Measurements from ENCODE around the gene BACH2. TPM values are rescaled to one million over a fixed set of nuclear protein-coding genes. Genes with fewer than 3 reads are reported as not detected.
"Not testable (repeated sequence)": the region's sequence is repeated elsewhere in the genome, so short reads cannot be mapped to it uniquely, and the experiment has no call there.

The BACH2 gene
- total RNA-seq, 5 donors from 2014 or later (not counting 1 experiment from before 2014, with no cell fraction given) = 81.9 to 196 (median 96.7) TPM

GRCh38 chr6:90038961-90039653 is 257.5 kb downstream of the BACH2 start:
- Histone ChIP-seq H3K27me3 (replicated peaks in 1 of 2; ENCODE audit: control insufficient read depth in 2 of 2, extremely low read depth in 1 of 2, insufficient read depth in 2 of 2, low read length in 1 of 2) (no peaks in the 10 kb centered on the region), H3K27ac (ENCODE audit: low read length) (no peak overlapping the region), H3K4me1 (ENCODE audit: control insufficient read depth in 1 of 2, extremely low read depth in 1 of 2, insufficient read depth in 2 of 2, low read length in 2 of 2) (peaks cover under 1 to 24% of the 10 kb centered on the region in 2 experiments), H3K36me3 (ENCODE audit: control insufficient read depth in 2 of 2, extremely low read depth in 1 of 2, insufficient read depth in 1 of 2, low read length in 1 of 2) (peaks cover 0 to 5% of the 10 kb centered on the region in 2 donors), H3K4me3 (ENCODE audit: control insufficient read depth in 1 of 2, extremely low read depth in 1 of 2, low read length in 1 of 2) (no peak overlapping the region), H3K9me3 (no peaks in the 10 kb centered on the region)
- Mint-ChIP-seq H3K9me3 (no peaks in the 10 kb centered on the region), H3K36me3 (peaks cover 19% of the 10 kb centered on the region), H3K4me1 (peaks cover 44 to 51% (median 45%) of the 10 kb centered on the region in 3 donors), H3K27ac (no peak overlapping the region), H3K4me3 (no peak overlapping the region), H3K27me3 (no peaks in the 10 kb centered on the region)
- ATAC-seq (replicated peaks in 1 of 4) (no peak), DNase-seq (no peak)
- CTCF ChIA-PET = no interaction called here
- 88% methylated on average over 5 of the region's 18 CpGs for WGBS (ENCODE audit: insufficient coverage)
- POLR2A ChIA-PET = no interaction called here

DNA sequence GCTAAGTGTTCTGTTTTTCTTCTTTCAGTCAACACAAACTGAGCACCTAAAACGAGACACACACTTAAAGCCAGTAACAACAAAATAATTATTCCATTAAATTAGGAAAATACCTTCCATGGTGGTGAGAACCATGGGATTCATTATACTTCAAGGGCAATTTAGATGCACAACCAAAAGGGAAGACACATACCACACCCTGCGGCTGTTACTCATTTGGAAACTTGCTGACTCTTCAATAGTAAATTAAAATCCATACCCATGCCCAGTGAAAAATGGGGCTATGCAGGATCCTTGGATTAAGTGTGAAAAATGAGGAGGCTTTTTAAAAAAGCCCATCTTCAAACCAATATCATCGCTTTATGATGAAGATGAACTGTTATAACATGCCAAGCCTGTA is 259.7 kb downstream of the BACH2 start:
- CTCF ChIA-PET = interaction anchor here in 1 of 2 donors (0.6 kb wide), 1 partner anchor 26 kb away, joined by 4 read pairs; no protein-coding TSS in a partner anchor
- H3K9me3 Mint-ChIP-seq = peaks cover 0 to 3% (median 0%) of the 10 kb centered on the region in 3 donors
- H3K9me3 ChIP-seq = no peaks in the 10 kb centered on the region
- H3K4me3 Mint-ChIP-seq = no peak overlapping the region
- no peak overlapping the region for H3K4me3 ChIP-seq (ENCODE audit: control insufficient read depth in 1 of 2, extremely low read depth in 1 of 2, low read length in 1 of 2)
- H3K27me3 ChIP-seq (replicated peaks in 1 of 2; ENCODE audit: control insufficient read depth in 2 of 2, extremely low read depth in 1 of 2, insufficient read depth in 2 of 2, low read length in 1 of 2) = no peaks in the 10 kb centered on the region
- no peak overlapping the region for H3K27ac ChIP-seq (ENCODE audit: low read length)
- peak overlapping the region; percentile 6 to 25 for H3K27ac Mint-ChIP-seq
- POLR2A ChIA-PET = interaction anchor here in 1 of 2 donors (0.6 kb wide), 1 partner anchor 23 kb away, joined by 6 read pairs; no protein-coding TSS in a partner anchor
- H3K27me3 Mint-ChIP-seq = no peaks in the 10 kb centered on the region
- no CpG with 5 or more reads among the region's 3 CpGs for WGBS (ENCODE audit: insufficient coverage)
- DNase-seq (no peak), ATAC-seq (replicated peaks in 1 of 4) (no peak)
- peaks cover 0 to 3% of the 10 kb centered on the region in 2 donors for H3K36me3 ChIP-seq (ENCODE audit: control insufficient read depth in 2 of 2, extremely low read depth in 1 of 2, insufficient read depth in 1 of 2, low read length in 1 of 2)
- peaks cover 48 to 63% (median 56%) of the 10 kb centered on the region in 3 donors for H3K4me1 Mint-ChIP-seq
- peaks cover 0 to 29% of the 10 kb centered on the region in 2 experiments for H3K4me1 ChIP-seq (ENCODE audit: control insufficient read depth in 1 of 2, extremely low read depth in 1 of 2, insufficient read depth in 2 of 2, low read length in 2 of 2)
- H3K36me3 Mint-ChIP-seq = peaks cover 32% of the 10 kb centered on the region

DNA sequence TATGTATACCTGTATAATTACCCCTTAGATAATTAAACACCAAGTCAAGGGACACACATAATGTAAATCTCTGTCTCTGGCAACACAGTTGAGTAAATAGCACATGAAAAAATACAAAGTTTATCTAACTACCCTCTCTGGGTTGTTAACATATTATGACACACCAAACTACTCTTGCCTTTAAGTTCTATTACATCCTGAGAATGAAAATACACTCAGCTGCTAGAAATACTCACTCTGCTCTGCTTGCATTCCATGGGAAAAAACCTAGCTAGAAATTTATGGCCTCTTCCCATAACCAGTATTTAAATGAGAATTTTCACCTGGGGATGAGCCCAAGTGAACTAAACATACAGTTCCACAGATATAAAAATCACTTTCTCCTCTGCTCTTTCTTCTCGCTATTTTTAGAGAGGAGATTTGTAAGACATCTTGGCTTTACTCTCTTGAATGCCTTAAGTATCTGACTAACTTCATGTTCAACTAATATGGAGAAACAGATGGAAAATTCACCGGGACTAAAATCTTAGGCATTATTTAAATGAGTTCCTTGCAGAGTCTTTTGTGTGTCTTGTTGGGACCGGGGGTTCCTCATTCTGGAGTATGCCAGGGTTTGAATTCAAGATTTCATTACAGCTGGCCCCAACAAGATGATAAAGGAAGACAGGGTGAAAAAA is 261.5 kb downstream of the BACH2 start:
- H3K4me1 ChIP-seq (ENCODE audit: control insufficient read depth in 1 of 2, extremely low read depth in 1 of 2, insufficient read depth in 2 of 2, low read length in 2 of 2) = peaks cover under 1 to 29% of the 10 kb centered on the region in 2 experiments
- H3K27ac ChIP-seq (ENCODE audit: low read length) = no peak overlapping the region
- ATAC-seq (replicated peaks in 1 of 4) (peak in 1 of 4 experiments; percentile 28), DNase-seq (no peak)
- no peak overlapping the region for H3K4me3 ChIP-seq (ENCODE audit: control insufficient read depth in 1 of 2, extremely low read depth in 1 of 2, low read length in 1 of 2)
- POLR2A ChIA-PET = interaction anchor here in 1 of 2 donors (0.6 kb wide), 1 partner anchor 121 kb away, joined by 3 read pairs; no protein-coding TSS in a partner anchor
- H3K9me3 ChIP-seq = no peaks in the 10 kb centered on the region
- no peaks in the 10 kb centered on the region for H3K27me3 Mint-ChIP-seq
- H3K4me3 Mint-ChIP-seq = peak overlapping the region in 1 of 3 donors; percentile 1
- 100% methylated on average over 1 of the region's 3 CpGs for WGBS (ENCODE audit: insufficient coverage)
- H3K27me3 ChIP-seq (replicated peaks in 1 of 2; ENCODE audit: control insufficient read depth in 2 of 2, extremely low read depth in 1 of 2, insufficient read depth in 2 of 2, low read length in 1 of 2) = no peaks in the 10 kb centered on the region
- CTCF ChIA-PET = interaction anchor here in 1 of 2 donors (0.6 kb wide), 1 partner anchor 22 kb away, joined by 3 read pairs; no protein-coding TSS in a partner anchor
- peaks cover 60 to 72% (median 65%) of the 10 kb centered on the region in 3 donors for H3K4me1 Mint-ChIP-seq
- peaks cover 0 to 3% of the 10 kb centered on the region in 2 donors for H3K36me3 ChIP-seq (ENCODE audit: control insufficient read depth in 2 of 2, extremely low read depth in 1 of 2, insufficient read depth in 1 of 2, low read length in 1 of 2)
- peaks cover 0 to 3% (median 0%) of the 10 kb centered on the region in 3 donors for H3K9me3 Mint-ChIP-seq
- H3K36me3 Mint-ChIP-seq = peaks cover 30% of the 10 kb centered on the region
- H3K27ac Mint-ChIP-seq = peak overlapping the region; percentile 25 to 51

DNA sequence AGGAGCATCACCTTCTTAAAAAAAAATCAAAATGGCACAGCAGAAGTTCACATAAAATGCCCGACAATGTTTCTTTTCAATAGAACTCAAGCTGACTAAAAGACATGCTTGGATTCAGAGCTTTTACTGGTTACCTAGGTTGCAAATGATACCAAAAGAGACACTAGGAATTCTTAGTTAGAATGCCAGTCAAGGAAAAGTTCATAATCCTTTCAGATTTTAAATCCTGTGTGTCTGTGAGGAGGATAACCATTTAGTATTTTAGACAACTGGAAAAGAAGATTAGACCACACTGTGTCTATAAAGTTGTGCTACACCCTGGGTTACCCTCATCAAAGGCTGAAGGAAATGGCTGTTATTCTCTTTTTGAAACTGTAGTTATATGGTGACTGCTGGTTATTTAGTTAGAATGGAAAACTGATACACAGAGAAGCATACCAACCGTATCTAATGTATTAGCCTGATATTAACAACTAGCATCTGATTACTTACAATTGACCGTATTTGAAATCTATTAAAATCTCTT is 262.8 kb downstream of the BACH2 start:
- DNase-seq = no peak
- H3K4me1 Mint-ChIP-seq = peaks cover 69 to 83% (median 75%) of the 10 kb centered on the region in 3 donors
- no peaks in the 10 kb centered on the region for H3K27me3 Mint-ChIP-seq
- no peaks in the 10 kb centered on the region for H3K9me3 ChIP-seq
- H3K4me1 ChIP-seq (ENCODE audit: control insufficient read depth in 1 of 2, extremely low read depth in 1 of 2, insufficient read depth in 2 of 2, low read length in 2 of 2) = peaks cover 14 to 38% of the 10 kb centered on the region in 2 experiments
- no peak overlapping the region for H3K4me3 ChIP-seq (ENCODE audit: control insufficient read depth in 1 of 2, extremely low read depth in 1 of 2, low read length in 1 of 2)
- POLR2A ChIA-PET = interaction anchor here (0.5 to 0.7 kb wide), 2 partner anchors 20 to 262 kb away, joined by 5 to 6 read pairs; no protein-coding TSS in a partner anchor
- WGBS (ENCODE audit: insufficient coverage) = no CpG with 5 or more reads among the region's 3 CpGs
- ATAC-seq (replicated peaks in 1 of 4) = peak in 2 of 4 experiments; percentile 31 to 32
- no peaks in the 10 kb centered on the region for H3K27me3 ChIP-seq (replicated peaks in 1 of 2; ENCODE audit: control insufficient read depth in 2 of 2, extremely low read depth in 1 of 2, insufficient read depth in 2 of 2, low read length in 1 of 2)
- peaks cover 0 to 3% of the 10 kb centered on the region in 2 donors for H3K36me3 ChIP-seq (ENCODE audit: control insufficient read depth in 2 of 2, extremely low read depth in 1 of 2, insufficient read depth in 1 of 2, low read length in 1 of 2)
- H3K27ac Mint-ChIP-seq = peak overlapping the region in 1 of 2 donors; percentile 66
- CTCF ChIA-PET = no interaction called here
- H3K9me3 Mint-ChIP-seq = peaks cover 0 to 3% (median 0%) of the 10 kb centered on the region in 3 donors
- H3K36me3 Mint-ChIP-seq = peaks cover 32% of the 10 kb centered on the region
- no peak overlapping the region for H3K27ac ChIP-seq (ENCODE audit: low read length)
- no peak overlapping the region for H3K4me3 Mint-ChIP-seq

- H3K27me3 ChIP-seq (replicated peaks in 1 of 2; ENCODE audit: control insufficient read depth in 2 of 2, extremely low read depth in 1 of 2, insufficient read depth in 2 of 2, low read length in 1 of 2); H3K27ac Mint-ChIP-seq: not testable (repeated sequence)
These were observed 264.0 kb downstream of the BACH2 start for GRCh38 chr6:90032489-90033212.

More at GRCh38 chr6:90032489-90033212, 264.0 kb downstream of the BACH2 start:
- H3K36me3 ChIP-seq (ENCODE audit: control insufficient read depth in 2 of 2, extremely low read depth in 1 of 2, insufficient read depth in 1 of 2, low read length in 1 of 2); DNase-seq; CTCF ChIA-PET; H3K9me3 Mint-ChIP-seq; H3K4me3 ChIP-seq (ENCODE audit: control insufficient read depth in 1 of 2, extremely low read depth in 1 of 2, low read length in 1 of 2); POLR2A ChIA-PET; H3K27me3 Mint-ChIP-seq; ATAC-seq (replicated peaks in 1 of 4); H3K27ac ChIP-seq (ENCODE audit: low read length); H3K9me3 ChIP-seq: not testable (repeated sequence)
- Mint-ChIP-seq H3K4me3 (peak overlapping the region in 1 of 3 donors; percentile 30), H3K4me1 (peaks cover 73 to 84% (median 79%) of the 10 kb centered on the region in 3 donors), H3K36me3 (peaks cover 31% of the 10 kb centered on the region)
- H3K4me1 ChIP-seq (ENCODE audit: control insufficient read depth in 1 of 2, extremely low read depth in 1 of 2, insufficient read depth in 2 of 2, low read length in 2 of 2) = peaks cover 22 to 35% of the 10 kb centered on the region in 2 experiments
- no CpG with 5 or more reads among the region's 5 CpGs for WGBS (ENCODE audit: insufficient coverage)
